ENCODE data around the gene PTPRB. TPM values are rescaled to one million over a fixed set of nuclear protein-coding genes. Genes with fewer than 3 reads are reported as not detected.

Gene PTPRB
- total RNA-seq, 4 donors from 2014 or later = 12.5 to 40.3 (median 26.8) TPM

GRCh38 chr12:70550180-70550577, 87.0 kb downstream of the PTPRB start:
- TF ChIP-seq POLR2AphosphoS5 (IDR thresholded peaks at IDR 0.05) (no peak), CTCF (IDR thresholded peaks at IDR 0.05) (no peak)
- H3K4me3 ChIP-seq = no peak overlapping the region
- no peaks in the 10 kb centered on the region for H3K27me3 ChIP-seq
- no peaks in the 10 kb centered on the region for H3K36me3 ChIP-seq
- no peak for ATAC-seq
- 71 to 94% methylated on average over 4 to 6 of the region's 6 CpGs for WGBS, 2 donors (ENCODE audit: low coverage in 1 of 2)
- H3K9me3 ChIP-seq = no peaks in the 10 kb centered on the region
- no peak overlapping the region for H3K27ac ChIP-seq
- H3K4me1 ChIP-seq = no peaks in the 10 kb centered on the region

GRCh38 chr12:70549340-70550179, 87.7 kb downstream of the PTPRB start:
- WGBS, 2 donors (ENCODE audit: low coverage in 1 of 2) = 69 to 78% methylated on average over 9 to 10 of the region's 10 CpGs
- TF ChIP-seq POLR2A (IDR thresholded peaks at IDR 0.05) (no peak), CTCF (IDR thresholded peaks at IDR 0.05) (no peak), EP300 (IDR thresholded peaks at IDR 0.05) (no peak), POLR2AphosphoS5 (IDR thresholded peaks at IDR 0.05) (no peak)
- ATAC-seq = no peak
- H3K9me3 ChIP-seq = no peaks in the 10 kb centered on the region
- no peaks in the 10 kb centered on the region for H3K36me3 ChIP-seq
- H3K4me3 ChIP-seq = no peak overlapping the region
- H3K27ac ChIP-seq = no peak overlapping the region
- no peaks in the 10 kb centered on the region for H3K4me1 ChIP-seq
- H3K27me3 ChIP-seq = no peaks in the 10 kb centered on the region

GRCh38 chr12:70543444-70543843, 93.8 kb downstream of the PTPRB start:
- Histone ChIP-seq H3K36me3 (no peaks in the 10 kb centered on the region), H3K4me1 (no peaks in the 10 kb centered on the region), H3K4me3 (no peak overlapping the region), H3K9me3 (no peaks in the 10 kb centered on the region), H3K27me3 (no peaks in the 10 kb centered on the region), H3K27ac (no peak overlapping the region)
- WGBS, 2 donors (ENCODE audit: low coverage in 1 of 2) = 33 to 43% methylated on average over 5 of the region's 6 CpGs
- TF ChIP-seq POLR2AphosphoS5 (IDR thresholded peaks at IDR 0.05) = peak; percentile 25
- no peak for TF ChIP-seq CTCF (IDR thresholded peaks at IDR 0.05)
- no peak for TF ChIP-seq POLR2A (IDR thresholded peaks at IDR 0.05)
- no peak for TF ChIP-seq EP300 (IDR thresholded peaks at IDR 0.05)
- no peak for ATAC-seq

- Histone ChIP-seq H3K27ac (no peak overlapping the region), H3K4me1 (no peaks in the 10 kb centered on the region), H3K27me3 (no peaks in the 10 kb centered on the region), H3K36me3 (no peaks in the 10 kb centered on the region), H3K9me3 (no peaks in the 10 kb centered on the region), H3K4me3 (no peak overlapping the region)
- ATAC-seq = no peak
- 27 to 78% methylated on average over 1 of the region's 1 CpG for WGBS, 2 donors (ENCODE audit: low coverage in 1 of 2)
- no peak for TF ChIP-seq POLR2A (IDR thresholded peaks at IDR 0.05)
- TF ChIP-seq EP300 (IDR thresholded peaks at IDR 0.05) = no peak
- TF ChIP-seq POLR2AphosphoS5 (IDR thresholded peaks at IDR 0.05) = no peak
- TF ChIP-seq CTCF (IDR thresholded peaks at IDR 0.05) = no peak
Observed at GRCh38 chr12:70540996-70541395, 96.2 kb downstream of the PTPRB start.

GRCh38 chr12:70536650-70537049, 100.6 kb downstream of the PTPRB start:
- H3K27ac ChIP-seq = peak overlapping the region in 3 of 4 donors; percentile 34 to 68 (median 58)
- peaks cover 0 to 3% of the 10 kb centered on the region in 2 donors for H3K36me3 ChIP-seq

More at GRCh38 chr12:70536650-70537049, 100.6 kb downstream of the PTPRB start:
- Histone ChIP-seq H3K4me1 (no peaks in the 10 kb centered on the region), H3K27me3 (no peaks in the 10 kb centered on the region), H3K4me3 (no peak overlapping the region), H3K9me3 (no peaks in the 10 kb centered on the region)
- WGBS, 2 donors (ENCODE audit: low coverage in 1 of 2) = 50 to 88% methylated on average over 2 to 9 of the region's 10 CpGs
- TF ChIP-seq POLR2AphosphoS5 (IDR thresholded peaks at IDR 0.05) (no peak), EP300 (IDR thresholded peaks at IDR 0.05) (no peak), CTCF (IDR thresholded peaks at IDR 0.05) (no peak), POLR2A (IDR thresholded peaks at IDR 0.05) (no peak)
- ATAC-seq = no peak
